HL-60 (cell line): Measurements from ENCODE around the gene WDR26.

Source experiments
- POLR2AphosphoS5 ChIP-seq: IDR thresholded peaks from 2 replicates; pipeline ENCODE4 v1.6.1; 2012; ENCODE audit warnings: low read depth
- TF ChIP-seq, protein P1 (sequence below): IDR thresholded peaks from one replicate; pipeline ENCODE4 v1.5.1; 2011; ENCODE audit warnings: low read length, control low read depth, inconsistent platforms; ENCODE audit not compliant: insufficient read depth

DNA sequence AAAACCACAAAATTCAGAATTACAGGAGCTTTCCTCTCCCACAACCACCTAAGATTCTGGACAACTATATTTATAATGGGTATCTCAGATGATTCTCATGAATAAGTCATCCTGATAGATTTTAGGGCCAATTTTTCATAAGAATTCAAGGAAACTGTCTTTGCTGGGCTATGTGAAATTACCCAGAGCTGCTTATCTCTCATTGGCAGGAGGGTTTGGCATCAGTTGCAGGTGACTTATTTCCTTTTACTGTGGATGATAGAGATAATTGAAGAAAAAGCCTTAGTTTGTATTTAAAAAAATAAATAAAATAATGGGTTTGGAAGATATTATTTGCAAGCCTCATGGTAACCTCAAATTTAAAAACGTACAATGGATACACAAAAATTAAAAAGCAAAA, 38.2 kb upstream of the WDR26 start:
- TF ChIP-seq, protein P1, sequence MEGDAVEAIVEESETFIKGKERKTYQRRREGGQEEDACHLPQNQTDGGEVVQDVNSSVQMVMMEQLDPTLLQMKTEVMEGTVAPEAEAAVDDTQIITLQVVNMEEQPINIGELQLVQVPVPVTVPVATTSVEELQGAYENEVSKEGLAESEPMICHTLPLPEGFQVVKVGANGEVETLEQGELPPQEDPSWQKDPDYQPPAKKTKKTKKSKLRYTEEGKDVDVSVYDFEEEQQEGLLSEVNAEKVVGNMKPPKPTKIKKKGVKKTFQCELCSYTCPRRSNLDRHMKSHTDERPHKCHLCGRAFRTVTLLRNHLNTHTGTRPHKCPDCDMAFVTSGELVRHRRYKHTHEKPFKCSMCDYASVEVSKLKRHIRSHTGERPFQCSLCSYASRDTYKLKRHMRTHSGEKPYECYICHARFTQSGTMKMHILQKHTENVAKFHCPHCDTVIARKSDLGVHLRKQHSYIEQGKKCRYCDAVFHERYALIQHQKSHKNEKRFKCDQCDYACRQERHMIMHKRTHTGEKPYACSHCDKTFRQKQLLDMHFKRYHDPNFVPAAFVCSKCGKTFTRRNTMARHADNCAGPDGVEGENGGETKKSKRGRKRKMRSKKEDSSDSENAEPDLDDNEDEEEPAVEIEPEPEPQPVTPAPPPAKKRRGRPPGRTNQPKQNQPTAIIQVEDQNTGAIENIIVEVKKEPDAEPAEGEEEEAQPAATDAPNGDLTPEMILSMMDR, result no peak
- no peak for TF ChIP-seq POLR2AphosphoS5
